ENCODE measurements around the gene GSN.

DNA sequence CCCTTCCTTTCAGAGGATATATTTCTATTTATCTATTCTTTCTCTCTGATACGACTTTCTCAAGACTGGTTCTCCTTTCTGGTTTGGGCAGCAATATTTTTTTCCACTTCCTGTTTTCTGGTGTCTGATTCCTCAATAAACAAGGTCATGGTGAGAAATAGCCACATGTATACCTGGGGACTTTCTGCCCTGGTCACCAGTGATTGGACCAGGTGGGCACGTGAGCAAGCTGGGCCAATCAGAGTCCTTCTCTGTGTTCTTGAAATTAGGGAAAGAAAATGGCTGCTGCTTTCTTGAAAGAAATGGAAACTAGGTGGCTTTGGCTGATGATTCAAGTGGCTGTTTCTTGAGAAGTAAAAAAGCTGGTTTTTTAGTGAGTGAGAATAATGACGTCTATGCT is 18.4 kb upstream of the GSN start:
- TF ChIP-seq POLR2A (IDR thresholded peaks at IDR 0.05) (no peak), POLR2AphosphoS5 (IDR thresholded peaks at IDR 0.05) (no peak), EP300 (IDR thresholded peaks at IDR 0.05) (no peak)
- TF ChIP-seq, protein P1, sequence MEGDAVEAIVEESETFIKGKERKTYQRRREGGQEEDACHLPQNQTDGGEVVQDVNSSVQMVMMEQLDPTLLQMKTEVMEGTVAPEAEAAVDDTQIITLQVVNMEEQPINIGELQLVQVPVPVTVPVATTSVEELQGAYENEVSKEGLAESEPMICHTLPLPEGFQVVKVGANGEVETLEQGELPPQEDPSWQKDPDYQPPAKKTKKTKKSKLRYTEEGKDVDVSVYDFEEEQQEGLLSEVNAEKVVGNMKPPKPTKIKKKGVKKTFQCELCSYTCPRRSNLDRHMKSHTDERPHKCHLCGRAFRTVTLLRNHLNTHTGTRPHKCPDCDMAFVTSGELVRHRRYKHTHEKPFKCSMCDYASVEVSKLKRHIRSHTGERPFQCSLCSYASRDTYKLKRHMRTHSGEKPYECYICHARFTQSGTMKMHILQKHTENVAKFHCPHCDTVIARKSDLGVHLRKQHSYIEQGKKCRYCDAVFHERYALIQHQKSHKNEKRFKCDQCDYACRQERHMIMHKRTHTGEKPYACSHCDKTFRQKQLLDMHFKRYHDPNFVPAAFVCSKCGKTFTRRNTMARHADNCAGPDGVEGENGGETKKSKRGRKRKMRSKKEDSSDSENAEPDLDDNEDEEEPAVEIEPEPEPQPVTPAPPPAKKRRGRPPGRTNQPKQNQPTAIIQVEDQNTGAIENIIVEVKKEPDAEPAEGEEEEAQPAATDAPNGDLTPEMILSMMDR (IDR thresholded peaks at IDR 0.05): no peak
